HG03442 (cell line): ENCODE data around the gene CRTC1.
"Not testable (repeated sequence)": the region's sequence is repeated elsewhere in the genome, so short reads cannot be mapped to it uniquely, and the experiment has no call there.

Source experiments
- ATAC-seq: cut with Tn5 transposase; IDR thresholded peaks from one replicate; pipeline ENCODE4 v1.9.1; 2021; ENCODE audit warnings: mild to moderate bottlenecking, moderate library complexity; ENCODE audit not compliant: unreplicated experiment

Gene CRTC1

DNA sequence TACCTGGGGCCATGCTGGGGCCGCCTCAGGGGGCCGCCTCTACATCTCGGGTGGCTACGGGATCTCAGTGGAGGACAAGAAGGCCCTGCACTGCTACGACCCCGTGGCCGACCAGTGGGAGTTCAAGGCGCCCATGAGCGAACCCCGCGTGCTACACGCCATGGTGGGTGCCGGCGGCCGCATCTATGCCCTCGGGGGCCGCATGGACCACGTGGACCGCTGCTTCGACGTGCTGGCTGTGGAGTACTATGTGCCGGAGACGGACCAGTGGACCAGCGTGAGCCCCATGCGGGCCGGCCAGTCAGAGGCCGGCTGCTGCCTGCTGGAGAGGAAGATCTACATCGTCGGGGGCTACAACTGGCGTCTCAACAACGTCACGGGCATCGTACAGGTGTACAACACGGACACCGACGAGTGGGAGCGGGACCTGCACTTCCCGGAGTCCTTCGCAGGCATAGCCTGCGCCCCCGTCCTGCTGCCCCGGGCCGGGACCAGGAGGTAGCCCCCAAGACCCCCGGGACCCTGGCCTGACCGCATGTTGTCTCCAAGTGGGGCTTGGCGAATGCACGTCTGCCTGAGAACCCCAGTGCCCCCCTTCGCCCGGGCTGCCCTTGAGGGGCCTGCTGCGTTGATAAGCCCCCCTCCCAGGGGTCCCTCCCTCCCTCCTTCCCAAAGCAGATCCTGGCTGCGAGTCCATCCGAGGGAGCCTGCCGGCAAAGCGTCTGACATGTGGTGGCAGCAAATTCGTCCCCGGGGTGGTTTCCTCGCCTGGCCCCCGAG is 14.5 kb upstream of the CRTC1 start:
- no peak for ATAC-seq

DNA sequence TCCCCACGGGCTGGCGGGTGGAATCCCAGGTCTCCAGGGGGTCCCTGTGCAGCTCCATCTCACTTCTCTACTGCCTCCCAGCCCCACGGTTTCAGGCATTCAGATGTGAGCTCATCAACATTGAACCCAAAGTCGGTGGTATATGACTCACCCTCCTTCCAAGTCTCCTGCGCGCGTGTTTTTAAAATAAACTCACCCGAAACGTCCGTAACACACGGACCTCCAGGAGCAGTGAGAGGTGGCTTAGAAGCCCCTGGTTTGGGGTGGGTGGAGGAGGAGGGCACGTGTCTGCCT is 14.0 kb upstream of the CRTC1 start:
- ATAC-seq: no peak

DNA sequence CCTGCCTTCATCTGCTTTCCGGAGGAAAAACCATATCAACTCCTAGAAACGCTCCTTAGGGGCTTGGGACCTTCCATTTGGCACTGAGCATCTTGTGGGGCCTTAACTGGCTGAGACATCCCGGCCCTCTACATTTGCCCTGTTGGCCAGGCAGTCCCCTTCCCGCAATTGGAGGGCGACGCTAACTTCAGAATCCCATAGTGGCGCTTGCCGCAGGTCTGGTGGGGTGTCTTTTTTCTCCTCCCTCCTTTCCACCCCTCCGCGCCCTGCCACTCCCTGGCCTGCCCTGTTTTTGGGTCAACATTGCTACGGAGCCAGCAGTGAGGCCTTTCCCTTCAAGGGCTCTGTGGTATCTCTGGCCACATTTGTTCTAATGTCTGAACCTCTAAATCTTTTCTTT is 13.6 kb upstream of the CRTC1 start:
- ATAC-seq: no peak

DNA sequence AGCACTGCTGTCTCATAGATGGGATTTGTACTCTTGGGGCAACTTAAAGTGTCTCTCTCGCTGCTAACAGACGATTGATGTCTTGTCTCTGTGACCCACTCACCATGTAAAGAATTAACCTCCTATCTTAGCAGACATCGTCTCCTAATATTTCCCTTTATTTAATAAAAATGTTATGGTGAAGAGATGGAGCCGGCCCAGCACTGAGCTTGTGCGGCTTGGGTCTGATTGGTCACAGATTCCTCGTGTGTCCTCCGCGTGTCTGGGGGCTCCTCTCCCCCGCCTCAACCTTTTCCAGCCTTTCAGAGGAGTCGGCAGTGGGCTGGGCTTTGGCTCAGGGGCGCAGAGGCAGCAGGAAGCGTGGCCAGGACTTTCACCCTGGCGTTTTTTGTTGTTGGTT is 13.2 kb upstream of the CRTC1 start:
- ATAC-seq: no peak

DNA sequence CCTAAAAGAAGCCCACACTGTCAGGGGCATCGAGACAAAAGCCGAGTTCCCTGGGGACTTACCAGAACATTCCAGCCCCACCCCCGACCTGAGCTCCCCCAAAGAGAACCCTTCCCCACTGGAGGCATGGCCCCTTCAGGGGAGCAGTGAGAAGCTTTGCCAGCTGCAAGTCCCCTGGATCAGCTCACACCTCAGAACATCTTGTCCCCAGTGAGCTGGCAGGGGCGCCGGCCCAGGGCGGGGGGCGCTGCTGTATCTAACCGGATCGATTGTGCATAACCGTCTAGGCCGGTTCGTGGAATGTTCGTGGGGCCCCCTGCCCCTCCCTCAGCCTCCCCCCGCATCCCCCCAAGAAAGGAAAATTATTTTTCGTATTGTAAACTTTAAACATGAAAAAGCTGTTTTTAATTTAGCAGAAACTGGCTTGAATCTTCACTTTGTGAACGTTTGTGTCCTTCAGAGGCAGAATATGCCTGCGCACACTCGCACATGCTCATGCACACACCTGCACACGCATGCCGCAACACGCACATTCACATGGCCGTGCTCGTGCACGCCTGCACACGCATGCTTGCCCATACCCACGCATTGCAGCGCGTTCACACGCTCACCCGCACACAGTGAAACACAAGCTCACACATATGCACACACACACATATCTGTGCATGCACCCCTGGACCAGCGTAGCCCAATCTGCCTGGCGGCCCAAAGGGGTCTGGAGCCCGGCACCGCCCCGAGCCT is 12.0 kb upstream of the CRTC1 start:
- ATAC-seq: no peak

DNA sequence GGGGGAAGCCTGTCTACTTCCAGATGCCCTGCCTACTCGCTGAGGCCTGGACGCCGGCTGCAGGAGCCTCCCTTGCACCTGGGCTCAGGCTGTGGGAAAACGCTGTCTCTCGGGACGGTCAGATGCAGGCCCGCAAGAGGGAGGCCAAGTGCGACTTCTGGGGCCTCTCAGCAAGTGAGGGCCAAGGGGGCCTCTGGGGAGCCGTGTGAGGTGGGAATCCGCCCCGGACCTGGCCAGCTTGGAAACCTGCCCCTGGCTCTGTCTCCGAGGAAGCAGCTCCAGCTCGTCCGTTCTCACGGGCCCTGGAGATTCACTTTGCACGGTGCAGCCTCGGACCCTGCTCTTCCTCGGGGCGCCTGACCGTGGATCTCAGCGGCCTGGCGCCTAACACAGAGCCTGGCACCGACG is 11.4 kb upstream of the CRTC1 start:
- no peak for ATAC-seq

DNA sequence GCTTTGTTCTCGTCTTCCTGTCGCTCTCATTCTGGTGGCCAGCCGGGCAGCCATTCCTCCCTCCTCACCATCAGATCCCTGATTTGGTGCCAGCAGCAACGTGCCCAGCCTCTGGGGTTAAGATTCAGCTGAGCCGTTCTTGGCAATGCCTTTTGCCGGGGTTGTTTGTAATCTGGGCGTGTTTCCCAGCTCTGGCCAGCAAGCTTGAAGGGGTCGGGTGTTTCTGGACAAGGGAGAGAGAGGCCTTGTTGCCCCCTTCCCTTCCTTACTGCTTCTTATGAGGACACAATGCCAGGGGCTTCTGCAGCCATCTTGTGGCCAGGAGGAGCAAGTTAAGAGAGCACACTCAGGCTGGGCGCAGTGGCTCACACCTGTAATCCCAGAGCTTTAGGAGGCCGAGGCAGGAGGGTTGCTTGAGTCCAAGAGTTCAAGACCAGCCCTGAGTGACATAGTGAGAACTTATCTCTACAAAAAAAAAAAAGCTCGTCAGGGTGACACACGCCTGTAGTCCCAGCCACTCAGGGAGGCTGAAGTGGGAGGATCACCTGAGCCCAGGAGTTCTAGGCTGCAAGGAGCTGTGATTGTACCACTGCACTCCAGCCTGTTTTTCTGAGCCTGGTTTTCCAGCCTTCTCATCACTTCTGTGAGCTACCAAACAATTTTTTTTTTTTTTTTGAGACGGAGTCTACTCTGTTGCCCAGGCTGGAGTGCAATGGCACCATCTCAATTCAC is 10.7 kb upstream of the CRTC1 start:
- ATAC-seq: no peak

DNA sequence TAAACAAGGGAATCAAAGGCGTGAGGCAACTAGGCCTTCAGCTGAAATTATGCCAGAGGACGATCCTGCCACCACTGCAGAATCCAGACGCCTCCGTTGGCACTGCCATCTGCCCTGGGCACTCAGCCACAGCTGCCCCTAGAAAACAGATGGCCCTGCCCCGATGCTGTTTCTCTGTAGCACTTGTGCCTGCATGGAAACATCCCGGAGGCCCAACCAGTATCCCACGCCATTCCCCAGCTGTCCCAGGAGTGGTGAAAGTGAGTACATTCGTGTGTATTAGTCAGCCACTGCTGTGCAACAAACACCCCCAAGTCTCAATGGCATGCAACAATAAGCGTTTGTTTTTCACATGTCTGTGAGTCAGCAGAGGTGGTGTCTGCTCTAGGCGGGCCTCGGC is 8.9 kb upstream of the CRTC1 start:
- ATAC-seq: no peak

DNA sequence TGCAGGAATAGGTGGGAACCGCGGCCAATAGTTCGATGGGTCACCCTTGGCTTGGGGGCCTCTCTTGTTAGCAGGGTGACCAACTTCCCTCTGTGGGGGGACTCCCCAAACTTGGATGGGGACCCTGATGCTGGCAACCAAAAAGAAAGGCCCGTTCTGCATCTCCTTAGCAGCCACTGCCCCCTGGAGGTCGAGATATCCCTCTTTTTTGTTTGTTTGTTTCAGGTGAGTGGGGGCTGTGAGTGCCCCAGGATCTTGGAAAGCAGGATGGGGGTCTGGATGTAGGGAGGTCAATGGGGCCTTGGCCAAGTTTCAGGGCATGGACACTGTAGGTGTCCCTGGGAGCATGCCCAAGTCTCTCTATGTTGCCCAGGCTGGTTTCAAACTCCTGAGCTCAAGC is 7.7 kb upstream of the CRTC1 start:
- no peak for ATAC-seq

DNA sequence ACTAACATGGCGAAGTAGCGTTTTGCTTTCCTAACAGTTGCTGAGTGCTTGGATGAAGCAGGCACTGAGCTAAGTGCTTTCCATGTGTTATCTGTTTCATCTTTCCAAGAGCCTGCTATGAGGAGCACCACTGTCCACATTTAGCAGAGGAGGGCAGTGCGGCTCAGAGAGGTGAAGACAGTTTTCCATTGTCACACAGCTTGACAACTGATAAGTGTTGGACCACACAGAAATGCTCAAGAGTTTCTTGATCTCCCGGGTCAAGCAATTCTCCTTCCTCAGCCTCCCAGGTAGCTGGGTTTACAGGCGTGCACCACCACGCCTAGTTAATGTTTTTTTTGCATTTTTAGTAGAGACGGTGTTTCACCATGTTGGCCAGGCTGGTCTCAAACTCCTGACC is 6.8 kb upstream of the CRTC1 start:
- ATAC-seq: no peak

DNA sequence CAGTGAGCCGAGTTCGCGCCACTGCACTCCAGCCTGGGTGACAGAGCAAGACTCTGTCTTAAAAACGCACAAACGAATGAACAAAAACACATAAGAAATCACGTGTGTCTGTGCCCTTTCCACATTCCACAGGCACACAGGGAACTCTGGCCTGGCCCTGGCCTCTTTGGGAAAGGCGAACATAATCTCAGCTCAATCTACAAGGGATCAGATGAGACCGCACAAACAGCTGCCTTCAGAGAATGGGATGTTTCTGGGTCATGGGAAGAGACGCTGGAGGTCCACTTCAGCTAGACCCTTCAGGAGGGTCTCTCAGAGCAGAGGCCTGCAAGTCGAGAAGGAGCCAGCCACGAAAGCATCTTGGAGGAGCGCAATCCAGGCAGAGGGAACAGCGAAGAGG is 6.3 kb upstream of the CRTC1 start:
- ATAC-seq: no peak

DNA sequence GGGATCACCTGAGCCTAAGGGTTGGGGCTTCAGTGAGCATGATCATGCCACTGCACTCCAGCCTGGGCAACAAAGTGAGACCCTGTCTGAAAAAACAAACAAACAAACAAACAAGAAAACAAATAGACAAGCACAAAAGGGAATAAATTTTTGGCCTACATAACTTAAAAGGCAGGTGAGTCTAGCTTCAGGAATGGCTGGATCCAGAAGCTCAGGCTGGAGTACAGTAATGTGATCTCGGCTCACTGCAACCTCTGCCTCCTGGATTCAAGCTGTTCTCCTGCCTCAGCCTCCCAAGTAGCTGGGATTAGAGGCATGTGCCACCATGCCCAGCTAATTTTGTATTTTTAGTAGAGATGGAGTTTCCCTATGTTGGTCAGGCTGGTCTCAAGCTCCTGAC is 3.3 kb upstream of the CRTC1 start:
- not testable (repeated sequence) for ATAC-seq

DNA sequence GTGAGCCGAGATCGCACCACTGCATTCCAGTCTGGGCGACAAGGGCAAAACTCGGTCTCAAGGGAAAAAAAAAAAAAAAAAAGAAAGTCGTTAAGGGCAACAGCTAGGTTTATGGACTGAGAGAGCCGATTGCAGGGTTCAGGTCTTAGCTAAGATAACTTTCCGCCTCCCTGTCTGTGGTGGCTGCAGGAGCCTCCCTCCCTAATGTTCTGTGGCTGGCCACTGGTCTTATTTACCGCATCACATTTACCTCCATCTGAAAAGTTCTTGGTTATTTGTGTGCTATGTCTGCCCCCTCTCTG is 722 bp upstream of the CRTC1 start:
- no peak for ATAC-seq

DNA sequence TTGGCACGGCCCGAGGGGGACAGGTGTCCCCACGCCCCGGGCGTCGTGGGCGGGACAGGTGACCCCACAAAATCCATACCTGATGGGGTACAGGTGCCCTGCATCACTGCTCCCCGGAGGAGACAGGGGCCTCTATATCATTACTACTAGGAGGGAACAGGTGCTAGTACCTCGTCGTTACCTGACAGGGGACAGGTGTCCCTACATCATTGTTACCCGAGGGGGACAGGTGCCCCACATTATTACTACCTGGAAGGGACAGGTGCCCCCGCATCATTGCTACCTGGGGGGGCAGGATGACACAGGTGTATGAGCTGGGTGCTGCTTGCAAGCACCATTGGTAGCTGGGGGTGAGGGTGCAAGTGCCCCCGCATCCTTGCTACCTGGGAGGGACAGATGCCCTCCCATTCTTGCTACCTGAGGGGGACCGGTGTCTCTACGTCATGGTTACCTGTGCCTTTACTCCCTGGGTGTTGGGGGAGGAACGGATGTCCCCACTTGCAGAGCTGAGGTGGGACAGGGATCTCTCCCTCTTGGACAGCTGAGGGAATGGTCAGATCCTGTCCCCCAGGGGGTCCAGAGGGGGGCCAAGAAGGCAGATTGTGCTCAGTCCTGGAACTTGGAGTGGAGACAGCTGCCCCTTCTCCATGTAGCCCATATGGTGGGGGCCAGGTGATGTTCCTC is 620 bp downstream of the CRTC1 start:
- no peak for ATAC-seq

DNA sequence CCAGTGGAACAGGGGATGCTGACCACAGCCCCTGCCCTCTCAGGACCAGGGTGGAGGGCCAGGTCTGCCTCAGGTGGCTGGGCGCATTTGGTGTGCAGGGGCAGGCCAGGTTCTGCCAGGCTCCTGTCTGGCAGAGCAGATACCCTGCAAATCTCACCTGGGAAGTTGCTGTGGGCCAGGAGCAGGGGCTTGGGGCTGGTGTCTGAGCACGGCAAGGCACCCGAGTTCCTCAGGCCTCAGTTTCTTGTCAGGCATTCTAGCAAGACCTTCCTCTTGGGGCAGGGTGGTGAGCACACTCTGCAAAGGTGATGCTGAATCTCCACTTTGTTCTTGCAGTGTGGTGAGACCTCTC is 1.1 kb downstream of the CRTC1 start:
- no peak for ATAC-seq

DNA sequence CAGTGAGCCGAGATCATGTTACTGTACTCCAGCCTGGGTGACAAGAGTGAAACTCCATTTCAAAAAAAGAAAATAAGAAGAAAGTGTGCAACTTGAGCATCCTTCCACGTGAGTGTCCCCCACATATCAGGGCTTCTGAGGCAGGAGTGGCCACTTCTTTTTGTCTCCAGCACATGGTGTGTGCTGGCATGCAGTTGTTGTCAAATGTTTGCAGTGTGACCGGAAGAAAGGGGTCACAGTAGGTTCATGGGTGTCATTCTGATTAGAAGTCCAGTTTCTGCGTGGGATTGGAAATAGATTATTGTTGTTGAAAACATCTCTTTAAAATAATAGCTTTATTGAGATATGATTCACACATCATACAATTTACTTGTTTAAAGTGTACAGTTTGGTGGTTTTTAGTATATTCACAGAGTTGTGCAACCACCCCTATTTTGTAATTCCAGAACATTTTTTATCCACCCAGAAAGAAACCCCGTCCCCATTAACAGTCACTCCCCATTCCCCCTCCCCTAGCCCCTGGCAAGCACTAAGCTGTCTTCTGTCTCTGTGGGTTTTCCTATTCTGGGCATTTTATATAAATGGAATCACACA is 2.2 kb downstream of the CRTC1 start:
- no peak for ATAC-seq

DNA sequence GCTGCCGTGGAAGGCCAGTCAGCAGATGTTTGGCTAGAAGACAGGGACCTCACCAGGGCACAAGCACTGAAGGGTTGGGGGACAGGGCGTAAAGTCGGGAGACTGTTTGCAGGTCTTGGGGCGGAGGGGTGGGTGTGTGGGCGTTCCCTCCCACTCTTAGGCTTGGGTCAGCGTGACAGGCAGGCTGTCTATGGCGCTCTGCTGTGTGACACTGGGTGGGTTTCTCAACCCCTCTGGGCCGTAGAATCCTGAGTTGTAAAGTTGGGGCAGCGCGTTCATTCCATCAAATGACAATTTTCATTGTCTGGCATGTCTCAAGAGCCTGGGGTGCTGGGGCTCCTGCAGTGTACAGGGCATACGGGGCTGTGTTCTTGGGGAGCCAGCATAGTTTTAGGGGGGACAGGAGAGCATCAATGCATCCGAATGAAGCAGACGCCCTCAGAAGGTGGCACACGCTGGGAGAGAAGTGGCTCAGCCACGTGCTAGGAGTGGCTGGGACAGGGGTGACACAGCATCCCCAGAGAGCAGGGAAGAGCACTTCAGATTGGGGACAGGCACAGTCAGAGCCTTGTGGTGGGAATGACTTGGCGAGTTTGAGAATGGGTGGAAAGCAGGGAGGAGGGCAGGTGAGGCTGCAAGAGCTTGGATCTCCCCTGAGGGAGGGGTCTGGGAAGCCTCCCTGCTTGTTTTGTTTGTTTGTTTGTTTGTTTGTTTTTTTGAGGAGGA is 4.4 kb downstream of the CRTC1 start:
- no peak for ATAC-seq

DNA sequence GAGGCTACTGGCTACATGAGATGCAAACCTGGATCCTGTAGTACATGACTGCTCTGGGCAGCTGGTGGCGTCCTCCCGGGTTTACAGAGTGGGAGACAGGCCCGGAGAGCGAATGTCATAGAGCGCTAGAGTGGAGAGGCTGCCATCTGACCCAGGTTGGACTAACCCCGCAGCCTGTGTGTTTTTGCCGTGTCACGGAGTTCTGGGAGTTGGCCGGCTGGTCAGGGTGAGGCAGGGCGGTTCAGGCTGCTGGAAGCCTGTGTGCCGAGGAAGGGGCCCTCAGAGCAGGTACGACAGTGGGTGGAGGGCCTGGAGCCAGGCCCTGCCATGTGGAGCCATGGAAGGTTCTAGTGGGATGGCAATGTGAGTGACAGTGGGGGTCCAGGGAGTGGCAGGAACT is 12.5 kb downstream of the CRTC1 start:
- no peak for ATAC-seq

DNA sequence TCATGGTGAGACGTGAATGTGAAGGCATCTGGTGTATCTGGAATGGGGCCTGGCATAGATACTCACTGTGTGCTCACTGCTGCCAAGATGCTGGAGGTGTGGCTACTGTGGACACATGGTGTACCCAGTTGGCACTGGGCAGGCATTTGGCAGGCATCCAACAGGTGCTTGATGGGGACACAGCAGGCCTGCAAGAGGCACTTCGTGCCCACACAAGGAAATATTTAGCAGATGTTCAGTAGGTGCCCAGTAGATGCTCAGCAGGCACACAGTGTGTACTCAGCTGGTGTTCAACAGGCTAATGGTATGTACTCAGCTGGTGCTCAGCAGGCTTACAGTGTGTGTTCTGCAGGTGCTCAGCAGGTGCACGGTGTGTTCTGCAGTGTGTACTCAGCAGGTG is 14.2 kb downstream of the CRTC1 start:
- ATAC-seq: no peak

DNA sequence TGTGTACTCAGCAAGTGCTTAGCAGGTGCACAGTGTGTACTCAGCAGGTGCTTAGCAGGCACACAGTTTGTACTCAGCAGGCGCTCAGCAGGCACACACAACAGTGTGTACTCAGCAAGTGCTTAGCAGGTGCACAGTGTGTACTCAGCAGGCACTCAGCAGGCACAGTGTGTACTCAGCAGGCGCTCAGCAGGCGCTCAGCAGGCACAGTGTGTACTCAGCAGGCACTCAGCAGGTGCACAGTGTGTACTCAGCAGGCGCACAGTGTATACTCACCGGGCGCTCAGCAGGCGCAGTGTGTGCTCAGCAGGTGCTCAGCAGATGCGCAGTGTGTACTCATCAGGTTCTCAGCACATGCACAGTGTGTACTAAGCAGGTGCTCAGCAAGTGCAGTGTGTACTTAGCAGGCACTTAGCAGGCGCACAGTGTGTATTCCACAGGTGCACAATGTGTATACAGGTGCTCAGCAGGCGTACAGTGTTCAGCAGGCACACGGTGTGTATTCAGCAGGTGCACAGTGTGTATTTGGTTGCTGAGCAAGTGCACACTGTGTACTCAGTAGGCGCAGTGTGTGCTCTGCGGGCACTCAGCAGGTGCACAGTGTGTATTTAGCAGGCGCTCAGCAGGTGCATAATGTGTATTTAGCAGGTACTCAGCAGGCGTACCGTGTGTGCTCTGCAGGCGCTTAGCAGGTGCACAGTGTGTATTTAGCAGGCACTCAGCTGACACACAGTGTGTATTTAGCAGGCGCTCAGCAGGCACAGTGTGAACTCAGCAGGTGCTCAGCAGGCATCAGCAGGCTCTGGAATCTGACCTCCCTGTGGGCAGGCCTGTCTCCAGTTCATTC is 15.1 kb downstream of the CRTC1 start:
- no peak for ATAC-seq
